ENCODE results near the gene DAGLA. TPM values are rescaled to one million over a fixed set of nuclear protein-coding genes. Genes with fewer than 3 reads are reported as not detected.

Gene DAGLA
- total RNA-seq, 1 donor from 2014 or later: 10.1 TPM

DNA sequence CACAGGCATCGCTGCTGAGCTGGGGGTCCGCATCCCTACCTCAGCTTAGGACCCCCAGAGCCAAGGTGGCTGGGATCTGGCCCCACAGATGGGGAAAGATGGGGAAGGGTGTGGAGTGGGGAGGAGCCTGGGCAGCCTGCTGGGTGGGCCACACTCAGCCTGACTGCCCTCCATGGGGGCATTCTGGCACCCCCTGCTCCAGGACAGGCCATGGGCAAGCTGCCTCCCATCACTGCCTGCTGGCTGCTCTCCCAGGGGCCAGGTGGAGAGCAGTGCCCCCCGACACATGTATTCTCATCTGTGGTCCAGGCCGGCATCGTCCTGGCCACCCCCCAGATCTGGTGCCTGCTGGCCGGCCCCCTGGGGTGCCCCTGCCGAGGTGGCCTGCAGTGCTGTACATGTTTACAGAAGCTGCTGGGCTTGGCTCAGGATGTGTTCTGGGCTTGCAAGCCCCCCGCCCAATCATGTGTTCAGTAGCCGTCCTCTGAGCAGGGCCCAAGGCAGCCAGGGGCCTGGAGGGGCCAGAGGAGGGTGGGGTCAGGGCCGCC is 64.5 kb downstream of the DAGLA start:
- no peak for DNase-seq (ENCODE audit: extremely low read depth, low read depth, low spot score)

DNA sequence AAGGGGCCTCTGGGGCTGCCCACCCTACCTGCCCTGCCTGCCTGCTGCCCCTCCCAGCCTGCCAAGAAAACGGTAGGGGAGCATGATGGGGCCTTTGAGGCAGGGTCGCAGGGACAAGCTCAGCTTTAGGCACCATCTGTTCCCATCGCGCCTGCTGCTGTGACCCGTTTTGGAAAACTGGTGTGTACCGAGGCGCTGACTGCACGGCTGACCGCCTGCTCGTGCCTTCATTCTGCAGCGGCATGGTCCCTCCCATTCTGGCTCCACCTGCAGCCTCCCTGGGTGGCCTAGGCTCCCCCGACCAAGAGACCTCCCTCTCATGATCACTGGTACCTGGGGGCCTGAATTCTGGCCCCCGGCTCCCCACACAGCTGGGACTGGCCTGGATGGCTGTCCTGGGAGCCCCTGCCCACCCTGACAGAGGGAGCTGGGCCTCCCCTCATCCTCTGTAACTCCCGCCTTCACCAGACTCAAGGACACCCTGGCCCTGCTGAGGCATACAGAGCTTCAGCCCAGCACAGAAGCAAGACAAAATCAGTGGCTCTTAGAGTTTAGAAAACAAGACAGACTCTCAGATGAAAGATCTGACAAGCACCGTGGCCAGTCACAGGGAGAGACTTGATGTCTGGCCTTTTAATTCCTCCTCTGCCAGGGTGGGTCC is 65.7 kb downstream of the DAGLA start:
- no peak for DNase-seq (ENCODE audit: extremely low read depth, low read depth, low spot score)

DNA sequence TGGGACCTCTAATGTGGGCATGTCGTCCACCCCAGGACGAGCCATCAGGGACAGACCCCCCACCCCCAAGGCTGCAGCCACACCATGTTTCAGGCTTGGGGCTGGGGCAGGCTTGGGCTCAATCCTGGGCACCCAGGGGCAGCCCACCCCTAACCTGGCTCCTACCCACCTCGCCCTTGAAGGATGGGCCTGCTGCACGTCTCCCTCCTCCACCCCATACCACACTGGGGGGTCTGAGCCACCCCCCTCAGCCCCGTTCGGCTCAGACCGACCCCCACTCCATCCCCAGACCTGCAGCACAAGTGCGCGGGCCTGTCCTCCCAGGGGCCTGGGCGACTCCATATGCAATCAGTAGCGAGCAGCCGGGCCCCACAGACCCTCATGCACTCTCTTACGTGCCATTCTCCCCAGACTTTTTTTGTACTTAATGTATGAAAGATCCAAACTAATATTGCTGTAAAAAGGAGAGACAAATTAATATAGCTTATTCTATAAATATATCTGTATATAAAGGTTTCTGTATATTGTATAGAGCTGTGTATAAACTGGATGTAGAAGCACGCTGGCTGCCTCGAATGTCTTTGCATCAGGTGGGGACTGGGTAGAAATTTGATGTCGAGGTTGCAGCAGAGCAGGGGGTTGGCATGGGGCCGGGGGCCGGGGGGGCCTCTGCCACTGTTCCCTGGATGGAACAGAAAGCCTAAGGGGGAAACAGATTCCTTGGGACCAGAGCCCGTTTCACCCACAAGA is 66.4 kb downstream of the DAGLA start:
- DNase-seq (ENCODE audit: extremely low read depth, low read depth, low spot score): no peak

DNA sequence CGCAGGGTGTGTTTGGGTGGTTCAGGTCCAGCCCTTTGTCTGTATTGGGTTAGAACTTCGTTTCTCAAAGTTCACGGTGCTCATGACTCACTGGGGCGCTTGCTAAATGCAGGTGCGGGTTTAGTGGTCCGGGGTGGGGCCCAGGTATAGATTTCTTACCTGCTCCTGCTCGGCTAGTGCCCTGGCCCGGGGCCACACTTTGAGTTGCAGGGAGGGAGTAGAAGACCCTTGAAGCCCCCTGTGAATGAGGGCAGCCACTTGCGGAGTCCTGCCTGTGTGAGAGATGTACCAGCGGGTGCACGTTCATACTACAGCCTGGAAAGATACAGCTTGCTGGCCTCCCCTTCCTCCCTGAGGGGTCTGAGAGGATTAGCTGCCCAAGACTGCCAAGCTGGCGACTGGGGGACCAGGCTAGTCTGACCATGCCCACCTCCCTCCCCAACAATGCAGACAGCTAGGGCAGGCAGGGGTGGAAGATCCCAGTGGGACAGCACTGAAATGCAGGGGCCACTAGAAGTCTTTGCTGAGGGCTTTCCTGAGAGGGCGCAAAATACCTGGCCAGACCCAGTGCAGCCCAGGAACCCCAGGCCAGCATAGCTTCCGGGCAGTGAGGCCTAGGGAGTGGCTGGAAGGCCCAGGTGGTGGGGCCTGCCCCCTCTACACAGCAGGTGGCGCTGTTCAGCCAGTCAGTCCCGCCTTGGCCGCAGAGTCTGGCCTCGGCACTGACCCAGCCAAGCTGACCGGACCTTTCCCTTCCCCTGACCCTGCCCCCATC is 67.2 kb downstream of the DAGLA start:
- peak; percentile 7 for DNase-seq (ENCODE audit: extremely low read depth, low read depth, low spot score)

DNA sequence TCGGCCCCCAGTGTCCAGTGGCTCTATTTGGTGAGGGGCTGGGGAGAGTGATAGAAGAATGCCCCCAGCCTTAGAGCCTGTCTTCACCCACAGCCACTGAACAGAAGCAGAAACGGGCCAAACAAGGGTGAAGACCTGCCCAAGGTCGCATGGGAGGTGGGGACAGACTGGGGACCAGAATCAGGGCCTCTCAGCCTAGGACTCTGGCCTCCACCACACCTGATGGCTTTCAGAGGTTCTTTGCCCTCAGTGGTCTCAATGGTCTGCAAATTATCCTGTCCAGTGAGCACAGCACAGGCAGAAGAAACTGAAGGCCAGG is 67.7 kb downstream of the DAGLA start:
- no peak for DNase-seq (ENCODE audit: extremely low read depth, low read depth, low spot score)

DNA sequence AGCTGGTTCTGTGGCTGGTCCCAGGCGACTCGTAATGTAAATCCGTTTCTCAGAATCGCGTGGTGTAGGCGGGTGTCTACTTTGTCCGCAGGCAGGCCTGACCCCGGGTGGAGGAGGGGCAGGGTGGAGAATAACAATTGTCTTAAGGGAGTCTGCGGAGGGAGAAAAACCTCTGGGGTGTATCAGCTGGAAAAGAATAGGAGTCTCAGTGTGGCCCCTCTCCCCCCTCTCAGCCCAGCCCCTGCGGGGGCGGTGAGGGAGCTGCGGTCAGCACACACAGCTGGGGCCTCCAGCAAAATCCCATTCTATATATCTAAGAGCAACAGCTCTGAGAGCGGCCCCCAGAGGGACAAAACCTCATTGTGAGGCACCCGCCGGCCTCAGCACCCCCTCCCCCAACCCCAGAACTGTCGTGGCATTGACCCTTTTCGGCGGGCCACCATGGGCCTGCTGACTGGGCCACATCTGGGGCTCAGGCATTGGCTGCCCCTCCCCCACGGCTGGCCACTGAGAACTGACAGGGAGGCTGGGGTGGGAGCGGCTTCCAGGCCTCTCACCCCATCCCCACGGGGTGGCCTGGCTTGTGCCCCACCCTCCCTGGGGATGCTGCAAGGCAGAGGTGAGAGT is 69.5 kb downstream of the DAGLA start:
- DNase-seq (ENCODE audit: extremely low read depth, low read depth, low spot score): no peak

DNA sequence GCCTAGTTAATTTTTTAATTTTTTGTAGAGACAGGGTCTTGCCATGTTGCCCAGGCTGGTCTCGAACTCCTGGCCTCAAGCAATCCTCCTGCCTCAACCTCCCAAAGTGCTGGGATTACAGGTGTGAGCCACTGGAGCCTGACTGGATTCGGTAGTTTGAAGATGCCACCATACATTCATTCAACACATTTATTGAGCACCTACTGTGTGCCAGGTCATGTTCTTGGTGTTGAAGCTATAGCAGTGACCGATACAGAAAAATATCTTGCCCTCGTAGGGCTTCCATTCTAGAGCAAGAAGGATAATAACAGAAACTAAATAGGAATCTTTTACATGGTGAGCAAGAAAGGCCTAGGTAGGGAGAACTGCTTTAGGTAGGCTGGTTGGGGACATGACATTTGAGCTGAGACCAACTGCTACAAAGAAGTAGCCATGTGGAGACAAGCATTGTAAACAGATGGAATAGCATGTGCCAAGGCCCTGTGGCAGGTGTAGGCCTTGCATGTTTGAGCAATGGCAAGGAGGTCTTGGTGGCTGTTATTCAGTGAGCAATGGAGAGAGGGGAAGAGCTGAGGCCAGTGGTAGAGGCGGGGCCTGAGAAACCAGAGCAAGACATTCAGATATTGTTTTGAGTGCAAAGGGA is 70.6 kb downstream of the DAGLA start:
- no peak for DNase-seq (ENCODE audit: extremely low read depth, low read depth, low spot score)

DNA sequence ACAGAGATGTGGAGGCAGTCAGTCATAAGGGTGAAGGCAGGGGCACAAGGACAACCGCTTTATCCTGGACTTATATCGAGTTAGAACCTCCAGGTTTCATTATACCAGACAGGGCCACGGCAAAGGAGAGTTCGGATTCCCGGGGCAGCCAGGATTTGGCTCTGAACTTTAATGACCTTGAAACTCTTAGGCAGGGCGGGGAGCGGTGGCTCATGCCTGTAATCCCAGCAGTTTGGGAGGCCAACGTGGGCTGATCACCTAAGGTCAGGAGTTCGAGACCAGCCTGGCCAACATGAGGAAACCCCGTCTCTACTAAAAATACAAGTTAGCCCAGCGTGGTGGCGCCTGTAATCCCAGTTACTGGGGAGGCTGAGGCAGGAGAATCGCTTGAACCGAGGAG is 71.2 kb downstream of the DAGLA start:
- no peak for DNase-seq (ENCODE audit: extremely low read depth, low read depth, low spot score)

DNA sequence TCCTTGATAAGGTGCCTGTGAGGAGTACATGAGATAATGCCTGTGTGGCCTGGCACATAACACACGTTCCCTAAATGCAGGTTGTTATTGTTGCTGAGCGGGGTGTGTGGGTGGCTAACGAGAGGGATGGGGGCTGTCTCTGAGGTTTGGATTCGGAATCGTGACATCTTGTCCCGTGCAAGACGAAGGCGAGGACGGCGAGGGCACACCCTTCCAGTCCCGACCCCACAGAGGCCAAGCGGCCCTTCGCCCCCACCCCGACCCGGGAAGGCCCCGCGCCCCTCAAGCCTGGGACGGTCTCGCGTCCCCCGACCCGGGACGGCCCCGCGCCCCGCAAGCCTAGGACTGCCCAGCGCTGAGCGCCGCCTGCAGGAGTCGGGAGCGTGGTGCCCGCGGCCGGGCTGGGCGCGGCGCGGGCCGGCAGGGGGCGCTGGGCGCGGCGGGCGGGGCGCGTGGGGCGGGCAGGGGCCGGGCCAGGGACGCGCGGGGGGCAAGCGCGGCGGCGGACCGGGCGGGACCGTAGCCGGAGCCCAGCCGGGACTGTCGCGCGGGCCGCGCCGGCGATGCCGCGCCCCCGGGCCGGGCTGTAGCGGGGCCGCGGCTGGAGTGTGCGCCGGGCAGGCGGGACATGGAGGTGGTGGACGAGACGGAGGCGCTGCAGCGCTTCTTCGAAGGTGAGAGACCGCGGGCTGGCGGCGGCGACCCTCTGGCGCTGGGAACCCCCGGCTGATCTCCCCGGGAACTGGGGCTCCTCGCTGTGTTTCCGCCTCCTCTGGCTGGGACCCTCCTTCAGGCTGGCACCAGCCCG is 72.1 kb downstream of the DAGLA start, which contains the start of gene MYRF:
TSS of gene MYRF (plus strand) at position 520 of the 808 bp plus-strand sequence. CDS start at position 629, 109 bp downstream.
- DNase-seq (ENCODE audit: extremely low read depth, low read depth, low spot score): no peak

DNA sequence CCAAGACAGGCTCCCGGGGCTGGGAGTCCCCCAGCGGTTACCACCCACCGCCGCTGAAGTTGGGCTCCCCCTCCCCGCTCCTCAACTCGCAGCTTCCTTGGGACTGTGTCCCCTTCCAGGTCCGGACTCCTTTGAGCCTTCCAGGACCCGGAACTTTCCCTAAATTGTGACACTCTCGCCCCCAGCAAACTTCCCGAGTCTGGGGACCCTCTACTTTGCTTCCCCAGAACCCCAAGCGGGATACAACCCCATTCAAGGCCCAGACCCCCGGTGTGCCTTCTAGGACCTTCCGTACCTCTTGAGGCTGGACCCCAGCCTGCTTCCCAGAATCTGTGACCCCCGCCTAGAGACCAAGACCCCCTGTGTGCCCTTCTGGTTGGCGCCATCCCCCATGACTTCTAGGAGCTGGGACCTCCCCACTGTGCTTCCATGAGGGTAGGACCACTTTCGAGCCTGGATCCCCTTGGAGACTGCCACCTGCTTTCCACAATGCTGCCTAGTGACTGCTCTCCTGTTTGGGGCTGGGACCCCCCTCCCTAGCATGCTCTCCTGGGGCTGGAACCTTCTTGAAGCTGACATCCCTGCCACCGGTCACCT is 72.8 kb downstream of the DAGLA start:
- no peak for DNase-seq (ENCODE audit: extremely low read depth, low read depth, low spot score)

DNA sequence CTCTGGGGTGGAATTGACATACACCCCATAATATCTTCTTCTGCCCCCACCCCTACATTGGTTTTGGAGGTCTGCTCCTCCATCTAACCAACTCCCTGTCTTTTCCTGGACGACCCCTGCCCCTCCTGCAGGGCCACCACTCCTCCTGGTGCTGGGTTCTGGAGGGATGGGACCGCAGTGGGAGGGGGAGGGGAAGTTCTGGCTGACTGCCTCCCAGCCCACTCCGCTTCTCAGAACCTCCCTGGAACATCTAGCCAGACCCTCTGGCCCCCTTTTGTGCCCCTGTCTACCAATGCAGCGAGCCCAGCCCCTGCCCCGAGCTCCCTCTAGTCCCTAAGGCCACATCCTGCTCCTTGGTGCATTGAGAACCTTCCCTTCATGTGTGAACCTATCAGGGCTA is 73.5 kb downstream of the DAGLA start:
- no peak for DNase-seq (ENCODE audit: extremely low read depth, low read depth, low spot score)

DNA sequence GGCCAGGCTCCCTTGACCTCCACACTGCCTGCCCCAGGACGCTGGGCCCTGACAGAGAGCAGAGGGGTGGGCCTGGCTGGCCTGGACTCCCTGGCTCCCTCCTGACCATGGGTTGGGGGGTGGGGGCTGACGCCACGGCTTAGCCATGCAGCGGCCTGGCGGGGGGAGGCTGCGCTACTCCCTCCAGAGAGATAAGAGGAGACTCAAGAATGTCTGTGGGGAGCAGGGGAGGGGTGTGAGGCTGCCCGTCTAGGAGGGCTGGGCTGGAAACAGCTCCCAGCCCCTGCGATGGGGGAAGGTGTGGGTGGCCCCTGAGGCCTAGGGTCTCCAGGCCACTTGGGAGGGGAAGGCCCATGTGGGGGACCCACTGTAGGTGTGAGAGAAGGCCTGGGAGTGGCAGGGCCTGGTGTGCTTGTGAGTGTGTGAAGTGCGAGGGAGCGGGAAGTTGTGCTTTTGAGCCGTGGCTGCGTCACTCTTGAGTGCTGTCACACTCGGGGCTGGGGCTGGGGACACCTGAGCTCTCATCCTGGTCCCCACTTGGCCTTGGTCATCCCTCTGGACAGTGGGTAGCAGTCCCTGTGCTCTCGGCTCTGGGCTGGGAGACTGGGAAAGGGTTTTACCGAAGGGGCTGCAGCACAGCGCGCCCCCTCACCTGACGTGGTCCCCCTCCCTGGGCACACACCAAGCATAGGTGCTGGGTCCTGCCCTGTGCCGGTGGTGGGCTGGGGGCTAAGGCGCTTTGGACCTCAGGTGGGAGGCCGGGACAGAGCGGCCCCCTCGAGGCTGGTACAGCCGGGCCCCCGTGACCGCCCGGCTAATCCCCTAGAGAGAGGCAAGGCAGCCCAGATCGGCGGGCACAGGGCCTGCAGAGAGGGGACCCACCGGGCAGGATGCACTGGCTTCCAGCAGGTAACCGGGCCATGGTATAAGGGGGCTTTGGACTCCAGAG is 74.6 kb downstream of the DAGLA start:
- no peak for DNase-seq (ENCODE audit: extremely low read depth, low read depth, low spot score)

DNA sequence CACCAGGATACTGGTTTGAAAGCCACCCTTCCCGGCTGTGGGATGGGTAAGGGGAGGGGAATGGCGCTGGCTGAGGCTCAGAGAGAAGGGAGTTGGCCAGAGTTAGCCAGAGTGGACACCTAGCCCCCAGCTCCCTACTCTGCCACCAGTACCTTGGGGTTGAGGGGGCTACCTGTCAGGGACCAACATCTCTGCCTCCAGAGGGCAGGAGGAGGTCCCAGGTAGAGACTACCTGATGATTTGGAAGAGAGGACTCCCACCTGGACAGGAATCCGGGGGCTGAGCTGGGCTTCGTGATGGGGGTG is 75.9 kb downstream of the DAGLA start:
- no peak for DNase-seq (ENCODE audit: extremely low read depth, low read depth, low spot score)

DNA sequence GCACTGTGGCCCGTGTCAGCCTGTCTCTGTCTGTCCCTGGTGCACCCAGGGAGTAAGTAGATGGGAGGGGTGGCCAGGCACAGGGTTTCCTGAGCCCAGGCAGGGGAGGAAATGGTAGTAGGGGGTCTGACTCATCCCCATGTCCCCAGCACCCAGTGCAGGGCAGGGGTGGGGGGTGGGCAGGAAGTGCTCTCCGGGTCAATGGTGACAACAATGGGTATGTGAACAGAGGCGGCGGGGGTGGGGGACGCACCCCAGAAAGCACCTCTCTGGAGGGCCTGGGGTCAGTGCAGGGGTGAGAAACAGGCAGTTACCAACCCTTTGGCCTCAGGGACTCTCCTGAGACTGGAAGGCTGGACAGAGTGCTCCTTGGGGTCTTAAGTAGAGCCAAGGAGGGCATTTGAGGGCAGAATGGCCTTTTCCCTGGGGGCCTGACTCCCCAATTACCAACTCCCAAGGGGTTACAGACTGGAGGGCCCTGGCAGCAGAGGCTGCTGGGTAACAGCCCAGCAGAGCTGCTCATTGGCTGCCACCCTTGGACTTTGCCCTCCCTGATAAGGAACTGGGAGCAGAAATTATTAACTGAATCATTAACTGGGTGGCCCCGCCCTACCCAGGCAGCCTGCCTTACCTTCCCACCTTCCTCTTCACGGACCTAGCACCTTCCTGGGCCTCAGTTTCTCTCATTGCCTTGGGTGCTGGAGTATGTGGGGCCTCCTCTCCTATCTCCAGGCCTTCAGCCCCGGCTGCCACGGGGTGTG is 76.4 kb downstream of the DAGLA start:
- DNase-seq (ENCODE audit: extremely low read depth, low read depth, low spot score): no peak

DNA sequence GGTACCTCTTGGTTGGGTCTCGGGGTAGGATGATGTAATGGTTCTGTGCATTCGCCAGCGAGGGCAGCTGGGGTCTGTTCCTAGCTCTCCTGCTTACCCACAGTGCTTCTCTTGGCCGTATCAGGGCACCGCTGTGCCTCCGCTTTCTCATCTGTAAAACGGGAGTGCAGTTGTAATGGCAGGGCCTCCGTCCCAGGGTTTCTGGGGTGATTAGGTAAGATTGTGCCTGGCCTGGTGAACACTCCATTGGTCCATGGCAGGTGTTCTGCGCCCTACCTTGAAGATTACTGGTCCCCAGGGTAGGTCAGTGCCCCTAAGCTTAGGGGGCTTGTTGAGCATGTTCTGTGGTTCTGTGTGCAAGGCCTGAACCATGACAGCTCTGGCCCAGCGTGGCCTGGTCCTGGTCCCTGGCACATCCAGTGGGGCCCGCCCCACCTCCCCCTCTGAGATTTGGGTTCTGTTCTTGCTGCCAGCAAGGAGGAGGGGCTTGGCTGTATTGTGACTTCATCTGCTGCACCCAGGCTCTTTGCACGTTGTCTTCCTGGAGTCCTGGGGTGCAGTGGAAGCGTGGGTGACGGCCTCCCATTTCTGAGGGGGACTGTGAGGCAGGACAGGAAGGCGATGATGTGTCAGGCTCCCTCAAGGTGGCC is 77.1 kb downstream of the DAGLA start:
- DNase-seq (ENCODE audit: extremely low read depth, low read depth, low spot score): no peak

DNA sequence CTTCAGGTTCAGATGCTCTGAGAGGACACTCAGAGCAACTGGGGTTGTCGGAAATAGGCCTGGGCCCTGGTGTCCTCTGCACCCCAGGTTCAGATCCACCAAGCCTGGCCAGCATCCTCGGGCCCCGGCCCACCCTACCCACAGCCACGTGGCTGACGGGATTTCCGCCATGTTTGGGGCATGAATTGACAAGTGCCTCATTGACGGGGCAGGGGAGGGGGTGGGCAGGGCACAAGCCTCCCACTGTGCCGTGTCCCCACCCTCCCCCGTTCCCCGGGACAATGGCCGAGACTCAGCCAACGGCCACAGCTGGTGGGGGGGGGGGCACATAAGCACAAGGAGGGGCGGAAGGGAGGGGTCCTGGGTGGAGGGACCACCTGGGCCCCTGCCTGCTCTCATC is 80.8 kb downstream of the DAGLA start:
- DNase-seq (ENCODE audit: extremely low read depth, low read depth, low spot score): no peak

All from glomerular endothelial cell (primary cell).